Subcutaneous adipose tissue (tissue), 4 donors: ENCODE results near the gene DIPK2B. TPM values are rescaled to one million over a fixed set of nuclear protein-coding genes. Genes with fewer than 3 reads are reported as not detected.

Experiments
- total RNA-seq, 4 donors: library from RNA; depleted of rRNA; stranded (reverse); fragments of >200 nt; gene quantifications; one replicate each; pipeline ENCODE4 v1.1.0, GENCODE V29; 2016
- TF ChIP-seq, protein P1 (sequence below): fragments of 450-650 bp; IDR thresholded peaks from one replicate; pipeline ENCODE4 v1.5.1; 2016; ENCODE audit warnings: low read depth, mild to moderate bottlenecking, control low read depth, antibody characterized with exemption, moderate library complexity

Gene DIPK2B, protein sequence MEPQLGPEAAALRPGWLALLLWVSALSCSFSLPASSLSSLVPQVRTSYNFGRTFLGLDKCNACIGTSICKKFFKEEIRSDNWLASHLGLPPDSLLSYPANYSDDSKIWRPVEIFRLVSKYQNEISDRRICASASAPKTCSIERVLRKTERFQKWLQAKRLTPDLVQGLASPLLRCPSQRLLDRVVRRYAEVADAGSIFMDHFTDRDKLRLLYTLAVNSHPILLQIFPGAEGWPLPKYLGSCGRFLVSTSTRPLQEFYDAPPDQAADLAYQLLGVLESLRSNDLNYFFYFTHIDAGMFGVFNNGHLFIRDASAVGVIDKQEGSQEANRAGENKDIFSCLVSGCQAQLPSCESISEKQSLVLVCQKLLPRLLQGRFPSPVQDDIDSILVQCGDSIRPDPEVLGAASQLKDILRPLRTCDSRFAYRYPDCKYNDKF
- total RNA-seq, result 100 to 1,000 TPM in 1 of 4 donors, 10 to 100 TPM in 3; 12.9 to 130 (median 27.8) TPM

DNA sequence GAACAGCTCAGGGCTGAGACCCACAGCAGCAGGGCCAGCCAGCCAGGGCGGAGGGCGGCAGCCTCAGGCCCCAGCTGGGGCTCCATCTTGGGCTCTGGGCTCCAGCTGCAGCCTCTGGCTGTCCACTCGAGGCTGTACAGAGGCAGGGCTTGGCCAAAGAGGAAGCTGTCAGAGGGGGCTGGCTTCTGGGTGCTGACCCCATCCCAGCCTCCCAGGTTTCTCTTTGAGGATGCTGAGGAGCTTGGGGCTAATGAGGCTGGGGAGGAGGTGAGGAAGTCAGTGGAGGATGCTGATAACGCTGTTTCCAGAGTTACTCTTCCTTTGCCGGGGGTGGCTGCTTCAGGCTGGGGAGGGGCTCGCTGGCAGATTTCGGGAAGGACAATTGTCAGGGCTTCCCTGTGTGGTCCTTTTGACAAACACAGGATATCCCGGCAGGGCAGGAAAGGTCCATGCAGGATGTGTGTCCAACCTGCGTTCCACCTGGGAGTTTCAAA, at the start of gene DIPK2B:
Gene DIPK2B (minus strand): TSS at position 136 of the 494 bp plus-strand sequence. CDS start 50 bp downstream, at position 86.
- TF ChIP-seq, protein P1, sequence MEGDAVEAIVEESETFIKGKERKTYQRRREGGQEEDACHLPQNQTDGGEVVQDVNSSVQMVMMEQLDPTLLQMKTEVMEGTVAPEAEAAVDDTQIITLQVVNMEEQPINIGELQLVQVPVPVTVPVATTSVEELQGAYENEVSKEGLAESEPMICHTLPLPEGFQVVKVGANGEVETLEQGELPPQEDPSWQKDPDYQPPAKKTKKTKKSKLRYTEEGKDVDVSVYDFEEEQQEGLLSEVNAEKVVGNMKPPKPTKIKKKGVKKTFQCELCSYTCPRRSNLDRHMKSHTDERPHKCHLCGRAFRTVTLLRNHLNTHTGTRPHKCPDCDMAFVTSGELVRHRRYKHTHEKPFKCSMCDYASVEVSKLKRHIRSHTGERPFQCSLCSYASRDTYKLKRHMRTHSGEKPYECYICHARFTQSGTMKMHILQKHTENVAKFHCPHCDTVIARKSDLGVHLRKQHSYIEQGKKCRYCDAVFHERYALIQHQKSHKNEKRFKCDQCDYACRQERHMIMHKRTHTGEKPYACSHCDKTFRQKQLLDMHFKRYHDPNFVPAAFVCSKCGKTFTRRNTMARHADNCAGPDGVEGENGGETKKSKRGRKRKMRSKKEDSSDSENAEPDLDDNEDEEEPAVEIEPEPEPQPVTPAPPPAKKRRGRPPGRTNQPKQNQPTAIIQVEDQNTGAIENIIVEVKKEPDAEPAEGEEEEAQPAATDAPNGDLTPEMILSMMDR, result no peak

GRCh38 chrX:45240301-45240700, 39.6 kb upstream of the DIPK2B start:
- TF ChIP-seq, protein P1, result no peak

- TF ChIP-seq, protein P1, result no peak
Observed at GRCh38 chrX:45238489-45238888, 37.8 kb upstream of the DIPK2B start.

- TF ChIP-seq, protein P1, result no peak
Observed at GRCh38 chrX:45233531-45233930, 32.9 kb upstream of the DIPK2B start.

DNA sequence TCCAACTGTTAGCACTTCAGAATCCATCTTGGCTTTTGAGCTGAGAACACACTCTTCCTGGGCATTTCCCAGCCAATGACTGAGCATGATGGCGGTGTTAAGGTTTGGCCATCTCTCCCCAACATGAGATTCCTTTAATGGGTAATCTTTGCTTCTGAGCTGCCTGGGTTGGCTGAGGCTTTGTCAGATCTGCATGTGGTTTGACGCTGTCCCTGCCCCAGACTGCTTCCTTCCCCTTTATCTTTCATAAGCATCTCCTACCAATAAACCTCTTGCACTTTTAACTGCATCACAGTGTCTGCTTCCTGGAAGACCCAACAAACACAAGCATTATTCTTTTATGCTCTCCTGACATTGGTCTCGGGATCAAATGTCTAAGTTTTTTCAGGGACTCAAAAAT, 31.5 kb upstream of the DIPK2B start:
- TF ChIP-seq, protein P1, result no peak

GRCh38 chrX:45230410-45230809, 29.7 kb upstream of the DIPK2B start:
- TF ChIP-seq, protein P1, result no peak

DNA sequence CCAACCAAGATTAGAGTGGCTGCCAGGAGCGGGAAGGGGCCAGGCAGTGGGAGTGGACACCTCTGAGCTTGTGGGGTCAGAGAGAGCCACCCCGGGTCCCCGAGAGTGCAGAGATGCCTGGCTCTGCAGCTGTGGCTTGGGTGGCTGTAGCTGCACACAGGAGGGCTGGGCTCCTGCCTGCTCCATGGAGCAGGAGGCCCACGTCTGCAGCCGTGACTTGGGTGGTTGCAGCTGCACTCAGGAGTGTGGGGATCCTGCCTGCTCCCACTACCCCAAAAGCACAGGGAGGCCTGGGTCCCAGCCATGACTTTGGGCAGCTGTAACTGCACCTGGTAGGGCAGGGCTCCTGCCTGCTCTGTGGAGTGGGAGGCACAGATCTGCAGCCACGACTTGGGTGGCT, 28.7 kb upstream of the DIPK2B start:
- TF ChIP-seq, protein P1, result no peak
